ENCODE data around the gene RBPJL.

DNA sequence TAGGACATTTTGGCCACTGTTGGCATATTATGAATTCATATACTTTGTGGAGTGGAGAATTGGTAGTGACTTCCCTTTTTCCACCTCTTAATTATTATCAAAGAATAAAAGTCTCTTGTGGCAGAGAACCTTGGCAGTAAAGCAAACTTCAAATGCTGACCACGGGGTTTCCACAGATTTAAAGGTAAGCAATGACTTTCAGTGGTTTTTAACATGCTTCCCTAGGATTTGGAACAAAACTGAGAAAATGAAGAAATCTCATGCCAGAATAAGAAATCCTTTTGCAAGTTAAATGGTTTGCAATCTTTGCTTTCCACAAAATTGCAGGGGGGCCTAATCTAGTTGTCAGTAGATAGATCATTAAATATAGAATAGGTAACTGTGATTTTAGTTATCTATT, 43.6 kb downstream of the RBPJL start:
- TF ChIP-seq SUZ12 (IDR thresholded peaks at IDR 0.05) (no peak), FOXA1 (IDR thresholded peaks at IDR 0.05) (no peak), L3MBTL2 (conservative IDR thresholded peaks at IDR 0.05) (no peak), ELF4 (IDR thresholded peaks at IDR 0.05) (no peak), ZNF384 (IDR thresholded peaks at IDR 0.05) (no peak), TARDBP (IDR thresholded peaks at IDR 0.05) (no peak), FOXM1 (IDR thresholded peaks at IDR 0.05; ENCODE audit: borderline replicate concordance) (no peak), BHLHE40 (IDR thresholded peaks at IDR 0.05; ENCODE audit: borderline replicate concordance) (no peak), SP1 (IDR thresholded peaks at IDR 0.05) (no peak)

All from HEK293T (cell line).